Left lobe of liver (tissue), 2 donors: ENCODE results near the gene FURIN. TPM values are rescaled to one million over a fixed set of nuclear protein-coding genes. Genes with fewer than 3 reads are reported as not detected.
"Not testable (repeated sequence)": the region's sequence is repeated elsewhere in the genome, so short reads cannot be mapped to it uniquely, and the experiment has no call there.

Experiments
- ATAC-seq: fragments of 200-7000 bp; cut with Tn5 transposase; one replicate; pipeline ENCODE4 v1.9.1; 2020; ENCODE audit warnings: mild to moderate bottlenecking, moderate library complexity
- DNase-seq: peaks from one replicate; pipeline ENCODE4 v3.0.0-alpha.2; 2020; ENCODE audit warnings: low spot score
- total RNA-seq: library from RNA; stranded (reverse); gene quantifications from one replicate; pipeline ENCODE4 v1.2.1, GENCODE V29; 2021
- donor health status: DM: no; HTN: no; CAD: no; lungs with moderate emphysema.
- donor health status: DM: no; HTN: yes; CAD: no.

The FURIN gene
- total RNA-seq, 1 donor from 2014 or later: 281 TPM

GRCh38 chr15:90914305-90915080 lies 46.1 kb downstream of the FURIN start:
- DNase-seq (no peak), ATAC-seq (no peak)

DNA sequence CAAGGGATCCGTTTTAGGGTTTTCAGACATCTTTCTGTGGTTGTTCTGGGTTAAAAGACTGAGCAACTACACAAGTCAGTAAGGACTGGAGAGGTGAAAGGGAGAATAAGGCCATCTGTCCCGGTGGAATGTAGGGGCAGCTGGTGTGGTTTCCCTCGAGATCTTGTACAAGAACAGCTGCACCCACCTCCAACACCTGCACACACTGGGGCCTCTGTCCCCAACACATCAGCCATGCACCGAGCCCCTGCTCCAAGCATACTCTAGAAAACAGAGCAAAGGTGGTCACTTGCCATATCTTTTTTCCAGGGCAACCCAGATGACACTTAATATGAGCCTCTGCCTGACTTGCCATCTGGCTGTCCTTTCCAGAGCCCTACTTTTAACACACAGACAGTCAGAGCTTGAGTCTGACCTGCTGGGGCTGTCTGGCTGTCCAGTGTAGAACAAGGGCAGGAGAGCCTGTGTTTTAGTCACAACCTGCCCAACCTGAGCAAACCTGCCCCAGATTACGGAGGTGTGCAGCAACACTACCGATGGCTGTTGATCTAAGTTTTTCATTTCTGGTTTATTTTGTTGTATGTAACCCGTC lies 46.9 kb downstream of the FURIN start:
- DNase-seq (no peak), ATAC-seq (peak; percentile 39)

- peak; percentile 89 for DNase-seq
- peak; percentile 89 for ATAC-seq
These were observed 47.5 kb downstream of the FURIN start for GRCh38 chr15:90915808-90916440.

DNA sequence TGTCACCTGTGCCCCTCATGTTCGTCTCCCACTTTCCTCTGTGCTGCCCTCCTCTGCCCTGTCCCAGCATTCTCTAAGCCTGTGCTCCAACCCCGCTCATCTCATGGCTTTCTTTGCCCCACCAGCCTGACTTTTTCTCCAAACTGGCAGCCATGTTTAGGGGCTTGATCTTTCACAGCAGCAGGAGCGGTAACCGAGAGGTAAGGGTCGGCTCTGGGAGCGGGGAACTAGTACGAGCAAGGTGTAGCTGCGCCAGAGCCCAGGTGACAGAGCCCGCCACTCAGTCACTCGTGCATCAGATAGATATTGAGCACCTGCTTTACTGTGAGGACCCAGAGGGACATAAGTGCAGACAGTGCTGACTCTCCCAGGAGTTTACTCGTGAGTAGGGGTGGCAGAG lies 48.1 kb downstream of the FURIN start:
- DNase-seq: no peak

GRCh38 chr15:90917569-90917968 lies 49.2 kb downstream of the FURIN start:
- ATAC-seq: no peak
- no peak for DNase-seq

More for the DNA sequence above, 48.1 kb downstream of the FURIN start:
- ATAC-seq: no peak

GRCh38 chr15:90918034-90918788 lies 49.8 kb downstream of the FURIN start:
- DNase-seq (no peak), ATAC-seq (no peak)

DNA sequence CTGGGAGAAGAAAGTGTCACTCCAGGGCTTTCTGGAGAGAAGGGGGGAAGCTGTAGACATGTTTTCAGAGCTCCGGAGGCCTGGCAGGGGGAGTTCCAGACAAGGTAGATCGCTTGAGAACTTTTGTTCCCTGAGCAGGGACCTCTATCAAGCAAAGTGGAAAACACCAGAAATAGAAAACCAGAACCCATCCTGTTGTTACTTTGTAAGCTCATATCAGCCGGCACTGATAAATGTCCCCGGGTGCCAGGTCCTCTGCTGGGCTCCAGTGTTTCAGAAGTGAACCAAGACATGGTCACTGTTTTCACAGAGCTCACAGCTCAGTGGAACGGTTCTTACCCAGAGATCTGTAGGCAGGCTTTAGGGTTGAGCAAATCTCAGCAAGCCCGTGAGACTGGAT lies 50.4 kb downstream of the FURIN start:
- no peak for ATAC-seq
- no peak for DNase-seq

DNA sequence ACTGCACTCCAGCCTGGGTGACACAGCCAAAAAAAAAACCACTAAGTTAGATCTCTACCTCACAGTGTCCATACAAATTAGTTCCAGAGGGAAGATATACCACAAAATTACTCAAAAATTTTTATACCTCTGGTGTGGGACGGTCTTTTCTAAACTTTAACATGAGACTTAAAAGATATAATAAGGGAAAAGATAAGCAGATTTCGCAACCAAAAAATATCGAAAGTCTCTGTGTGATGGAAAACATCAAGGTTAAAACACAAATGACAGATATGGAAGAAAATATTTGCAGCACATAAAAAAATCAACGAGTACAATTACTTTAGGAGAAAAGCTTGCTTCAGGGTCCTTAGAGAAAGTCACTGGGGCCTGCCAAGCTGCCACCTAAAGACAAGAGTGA lies 53.5 kb downstream of the FURIN start:
- no peak for DNase-seq
- no peak for ATAC-seq

- ATAC-seq: peak; percentile 41
- not testable (repeated sequence) for DNase-seq
These were observed 54.4 kb downstream of the FURIN start for GRCh38 chr15:90922712-90923322.

DNA sequence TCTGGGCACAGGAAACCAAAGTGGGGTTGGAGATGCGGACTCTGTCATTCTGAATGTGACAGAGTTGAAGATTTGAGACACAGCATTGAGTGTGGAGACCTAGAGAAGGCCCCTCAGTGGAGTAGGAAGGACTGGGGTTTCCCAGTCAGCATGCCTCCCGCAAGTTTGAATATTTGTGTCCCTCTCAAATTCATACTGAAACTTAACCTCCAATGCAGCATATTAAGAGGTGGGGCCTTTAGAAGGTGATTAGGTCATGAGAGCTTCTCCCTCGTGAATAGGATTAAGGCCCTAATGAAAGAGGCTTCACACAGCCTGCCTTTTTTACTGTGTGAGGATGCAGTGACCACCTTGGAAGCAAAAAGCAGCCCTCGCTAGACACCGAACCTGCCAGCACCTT lies 56.0 kb downstream of the FURIN start:
- no peak for DNase-seq
- ATAC-seq: no peak

GRCh38 chr15:90926766-90927165 lies 58.4 kb downstream of the FURIN start:
- not testable (repeated sequence) for ATAC-seq, DNase-seq

GRCh38 chr15:90928106-90928505 lies 59.7 kb downstream of the FURIN start:
- DNase-seq, ATAC-seq: not testable (repeated sequence)

DNA sequence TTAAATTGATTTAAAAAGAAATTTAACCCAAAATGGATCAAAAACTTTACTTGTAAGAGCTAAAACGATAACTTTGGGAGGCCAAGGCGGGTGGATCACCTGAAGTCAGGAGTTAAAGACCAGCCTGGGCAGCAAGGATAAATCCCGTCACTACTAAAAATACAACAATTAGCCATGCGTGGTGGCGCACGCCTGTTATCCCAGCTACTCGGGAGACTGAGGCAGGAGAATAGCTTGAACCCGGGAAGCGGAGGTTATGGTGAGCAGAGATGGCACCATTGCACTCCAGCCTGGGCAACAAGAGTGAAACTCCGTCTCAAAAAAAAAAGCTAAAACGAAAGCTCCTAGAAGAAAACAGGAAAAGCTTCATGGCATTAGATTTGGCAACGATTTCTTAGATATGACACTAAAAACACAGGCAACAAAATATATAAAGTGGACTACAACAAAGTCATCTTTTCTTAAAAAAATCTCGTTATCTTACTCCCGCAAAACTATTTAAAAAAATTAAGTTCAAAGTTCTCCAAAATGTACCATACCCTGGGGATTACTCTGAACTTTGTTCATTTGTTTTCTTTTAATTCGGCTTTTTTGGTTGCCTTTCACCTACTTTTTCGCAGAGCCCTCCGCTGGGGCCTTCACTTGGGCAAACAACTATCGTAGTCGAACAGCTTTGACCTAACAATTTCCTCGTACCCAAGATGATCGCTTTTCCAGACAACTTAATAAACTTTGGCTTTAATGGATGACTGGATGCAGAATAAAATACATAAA lies 61.0 kb downstream of the FURIN start:
- DNase-seq (no peak), ATAC-seq (peak; percentile 1)

- DNase-seq (no peak), ATAC-seq (no peak)
These were observed 62.6 kb downstream of the FURIN start for GRCh38 chr15:90930861-90931574.

DNA sequence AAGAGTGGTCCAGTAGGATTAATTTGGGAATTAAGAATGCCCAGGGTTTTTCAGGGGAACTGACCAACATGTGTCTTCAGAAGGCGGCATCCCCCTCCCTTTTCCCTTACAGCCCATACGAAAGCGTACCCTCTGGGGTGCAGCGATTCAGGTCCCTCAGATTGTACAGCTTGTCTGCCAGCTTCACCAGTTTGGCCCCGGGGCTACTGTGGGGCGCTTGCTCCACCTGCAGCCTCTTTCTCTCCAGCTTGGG lies 63.1 kb downstream of the FURIN start:
- DNase-seq: no peak
- ATAC-seq: no peak

DNA sequence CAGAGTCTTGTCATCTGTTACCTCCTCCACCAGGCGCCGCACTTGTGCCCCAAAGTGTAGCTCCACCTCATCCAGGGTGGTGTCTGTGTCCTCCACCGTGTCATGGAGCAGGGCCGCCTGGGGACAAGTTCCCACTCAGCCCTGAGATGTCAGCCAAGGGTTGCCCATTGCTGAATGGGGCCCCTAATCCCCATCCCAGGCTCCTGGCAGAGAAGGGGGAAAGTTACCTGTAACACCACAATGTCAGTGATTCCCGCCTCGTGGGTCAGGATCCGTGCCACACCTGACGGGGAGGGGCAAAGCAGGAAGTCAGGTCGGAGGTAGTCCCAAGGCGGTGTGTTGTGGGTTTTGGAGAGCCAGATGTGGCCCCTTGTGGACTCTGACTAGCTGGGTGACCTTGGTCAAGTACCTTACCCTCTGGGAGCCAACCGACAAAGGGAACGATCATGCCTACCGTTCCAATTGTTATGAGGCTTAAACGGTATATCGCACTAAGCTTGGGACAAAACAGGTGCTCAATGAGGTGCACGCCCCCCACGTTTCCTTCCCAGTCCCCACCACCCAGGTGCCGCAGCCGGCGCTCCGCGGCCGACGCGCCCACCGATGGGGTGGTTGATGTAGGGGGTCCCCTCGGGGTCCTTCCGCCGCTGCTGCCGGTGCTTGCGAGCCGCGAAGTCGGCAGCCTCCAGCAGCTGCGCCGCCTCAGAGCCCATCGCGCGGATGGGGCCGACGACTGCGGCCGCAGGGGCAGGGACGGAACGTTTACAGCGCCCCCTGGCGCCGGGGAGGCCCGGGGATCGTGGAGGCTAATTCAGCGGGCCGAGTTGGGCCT lies 63.7 kb downstream of the FURIN start, which contains the start of gene HDDC3:
HDDC3 (minus strand) TSS at position 722 of the 832 bp plus-strand sequence; CDS start at position 713, 9 bp downstream.
- ATAC-seq: peak; percentile 71
- peak; percentile 91 for DNase-seq

- DNase-seq (no peak), ATAC-seq (no peak)
These were observed 64.2 kb downstream of the FURIN start for GRCh38 chr15:90932660-90932991.
